ENCODE measurements around the gene COQ2.

DNA sequence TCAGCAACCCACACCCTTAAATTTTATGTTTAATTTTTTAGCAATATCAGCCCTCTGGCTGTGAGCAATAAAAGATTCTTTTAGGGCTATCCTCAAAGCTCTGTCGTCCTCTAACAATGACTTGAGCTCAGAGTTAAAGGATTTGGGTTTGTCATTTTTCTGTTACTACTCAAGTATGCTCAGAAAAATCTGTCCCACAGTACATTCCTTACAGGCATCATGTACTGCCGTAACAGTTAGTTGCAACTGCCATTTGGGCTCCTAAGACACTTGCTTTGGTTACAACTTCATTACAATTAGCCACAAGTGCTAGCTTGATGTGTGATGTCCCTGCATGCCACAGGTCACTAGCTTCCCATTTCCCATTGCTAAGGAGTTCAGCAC, 33.2 kb downstream of the COQ2 start:
- TF ChIP-seq, protein P1, sequence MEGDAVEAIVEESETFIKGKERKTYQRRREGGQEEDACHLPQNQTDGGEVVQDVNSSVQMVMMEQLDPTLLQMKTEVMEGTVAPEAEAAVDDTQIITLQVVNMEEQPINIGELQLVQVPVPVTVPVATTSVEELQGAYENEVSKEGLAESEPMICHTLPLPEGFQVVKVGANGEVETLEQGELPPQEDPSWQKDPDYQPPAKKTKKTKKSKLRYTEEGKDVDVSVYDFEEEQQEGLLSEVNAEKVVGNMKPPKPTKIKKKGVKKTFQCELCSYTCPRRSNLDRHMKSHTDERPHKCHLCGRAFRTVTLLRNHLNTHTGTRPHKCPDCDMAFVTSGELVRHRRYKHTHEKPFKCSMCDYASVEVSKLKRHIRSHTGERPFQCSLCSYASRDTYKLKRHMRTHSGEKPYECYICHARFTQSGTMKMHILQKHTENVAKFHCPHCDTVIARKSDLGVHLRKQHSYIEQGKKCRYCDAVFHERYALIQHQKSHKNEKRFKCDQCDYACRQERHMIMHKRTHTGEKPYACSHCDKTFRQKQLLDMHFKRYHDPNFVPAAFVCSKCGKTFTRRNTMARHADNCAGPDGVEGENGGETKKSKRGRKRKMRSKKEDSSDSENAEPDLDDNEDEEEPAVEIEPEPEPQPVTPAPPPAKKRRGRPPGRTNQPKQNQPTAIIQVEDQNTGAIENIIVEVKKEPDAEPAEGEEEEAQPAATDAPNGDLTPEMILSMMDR (conservative IDR thresholded peaks at IDR 0.05; ENCODE audit: low read depth, low read length): no peak
- TF ChIP-seq EZH2 (IDR thresholded peaks at IDR 0.05; ENCODE audit: borderline replicate concordance, low read depth, low read length, poor library complexity, severe bottlenecking): no peak

Data from A673 (cell line).